ENCODE results near the gene ITPR3. TPM values are rescaled to one million over a fixed set of nuclear protein-coding genes. Genes with fewer than 3 reads are reported as not detected.

The ITPR3 gene
- total RNA-seq, 1 experiment from 2014 or later: 103 TPM

GRCh38 chr6:33577718-33578117 is 43.4 kb upstream of the ITPR3 start:
- RAD21 ChIA-PET (ENCODE audit: low non-redundant PET in 1 of 2, low total read pairs in 2 of 2, uncharacterized antibody in 2 of 2, unreplicated experiment in 2 of 2): no interaction called here
- H4K20me1 ChIP-seq (ENCODE audit: insufficient read depth): no peaks in the 10 kb centered on the region
- no peaks in the 10 kb centered on the region for H3K27me3 ChIP-seq (ENCODE audit: insufficient read depth, low read length)
- intact Hi-C loops (cut with micrococcal nuclease): no loop called here
- CTCF ChIA-PET: no interaction called here
- POLR2A ChIA-PET: no interaction called here
- ATAC-seq (no peak), DNase-seq (ENCODE audit: low read depth, low spot score) (no peak)
- no peak overlapping the region for H3K9ac ChIP-seq (ENCODE audit: low read length)
- peak overlapping the region; percentile 96 for H3K4me2 ChIP-seq (ENCODE audit: low read length)
- no peak overlapping the region for H2AFZ ChIP-seq (ENCODE audit: low read depth, low read length, poor library complexity, severe bottlenecking)
- TF ChIP-seq EZH2 (IDR thresholded peaks at IDR 0.05) (no peak), TCF7L2 (IDR thresholded peaks at IDR 0.05; ENCODE audit: borderline replicate concordance, extremely low read depth, insufficient read depth, insufficient read length) (no peak), CEBPB (IDR thresholded peaks at IDR 0.05; ENCODE audit: low read depth) (no peak), SIN3A (IDR thresholded peaks at IDR 0.05; ENCODE audit: low read depth) (no peak), ZNF274 (IDR thresholded peaks at IDR 0.05; ENCODE audit: low read depth, low read length) (no peak), SP1 (IDR thresholded peaks at IDR 0.05; ENCODE audit: low read depth) (no peak), ATF3 (IDR thresholded peaks at IDR 0.05) (no peak), JUND (IDR thresholded peaks at IDR 0.05) (no peak), SRF (IDR thresholded peaks at IDR 0.05; ENCODE audit: low read depth) (no peak), EGR1 (IDR thresholded peaks at IDR 0.05; ENCODE audit: low read depth) (no peak), ZFX (IDR thresholded peaks at IDR 0.05) (no peak), ELF1 (IDR thresholded peaks at IDR 0.05; ENCODE audit: borderline replicate concordance, low read depth) (no peak), CBX3 (IDR thresholded peaks at IDR 0.05; ENCODE audit: low read depth) (no peak), ZBTB33 (IDR thresholded peaks at IDR 0.05; ENCODE audit: extremely low read depth, insufficient replicate concordance, low read length) (no peak), POLR2A (IDR thresholded peaks at IDR 0.05; ENCODE audit: borderline replicate concordance, extremely low read depth, insufficient read depth, insufficient read length) (no peak), RAD21 (IDR thresholded peaks at IDR 0.05; ENCODE audit: low read depth) (no peak)
- TF ChIP-seq, protein P1, sequence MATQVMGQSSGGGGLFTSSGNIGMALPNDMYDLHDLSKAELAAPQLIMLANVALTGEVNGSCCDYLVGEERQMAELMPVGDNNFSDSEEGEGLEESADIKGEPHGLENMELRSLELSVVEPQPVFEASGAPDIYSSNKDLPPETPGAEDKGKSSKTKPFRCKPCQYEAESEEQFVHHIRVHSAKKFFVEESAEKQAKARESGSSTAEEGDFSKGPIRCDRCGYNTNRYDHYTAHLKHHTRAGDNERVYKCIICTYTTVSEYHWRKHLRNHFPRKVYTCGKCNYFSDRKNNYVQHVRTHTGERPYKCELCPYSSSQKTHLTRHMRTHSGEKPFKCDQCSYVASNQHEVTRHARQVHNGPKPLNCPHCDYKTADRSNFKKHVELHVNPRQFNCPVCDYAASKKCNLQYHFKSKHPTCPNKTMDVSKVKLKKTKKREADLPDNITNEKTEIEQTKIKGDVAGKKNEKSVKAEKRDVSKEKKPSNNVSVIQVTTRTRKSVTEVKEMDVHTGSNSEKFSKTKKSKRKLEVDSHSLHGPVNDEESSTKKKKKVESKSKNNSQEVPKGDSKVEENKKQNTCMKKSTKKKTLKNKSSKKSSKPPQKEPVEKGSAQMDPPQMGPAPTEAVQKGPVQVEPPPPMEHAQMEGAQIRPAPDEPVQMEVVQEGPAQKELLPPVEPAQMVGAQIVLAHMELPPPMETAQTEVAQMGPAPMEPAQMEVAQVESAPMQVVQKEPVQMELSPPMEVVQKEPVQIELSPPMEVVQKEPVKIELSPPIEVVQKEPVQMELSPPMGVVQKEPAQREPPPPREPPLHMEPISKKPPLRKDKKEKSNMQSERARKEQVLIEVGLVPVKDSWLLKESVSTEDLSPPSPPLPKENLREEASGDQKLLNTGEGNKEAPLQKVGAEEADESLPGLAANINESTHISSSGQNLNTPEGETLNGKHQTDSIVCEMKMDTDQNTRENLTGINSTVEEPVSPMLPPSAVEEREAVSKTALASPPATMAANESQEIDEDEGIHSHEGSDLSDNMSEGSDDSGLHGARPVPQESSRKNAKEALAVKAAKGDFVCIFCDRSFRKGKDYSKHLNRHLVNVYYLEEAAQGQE (IDR thresholded peaks at IDR 0.05; ENCODE audit: low read depth): no peak
- TF ChIP-seq, protein P2, sequence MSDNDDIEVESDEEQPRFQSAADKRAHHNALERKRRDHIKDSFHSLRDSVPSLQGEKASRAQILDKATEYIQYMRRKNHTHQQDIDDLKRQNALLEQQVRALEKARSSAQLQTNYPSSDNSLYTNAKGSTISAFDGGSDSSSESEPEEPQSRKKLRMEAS (IDR thresholded peaks at IDR 0.05): no peak
- no peak overlapping the region for H3K4me3 ChIP-seq (replicated peaks in 1 of 2; ENCODE audit: low read depth in 1 of 2, low read length in 2 of 2)
- peaks cover 28% of the 10 kb centered on the region for H3K79me2 ChIP-seq (ENCODE audit: insufficient read depth, low read length)
- peaks cover 13 to 24% of the 10 kb centered on the region in 2 experiments for H3K36me3 ChIP-seq (ENCODE audit: control insufficient read depth in 1 of 2, insufficient read depth in 2 of 2, low read length in 2 of 2)
- H3K9me3 ChIP-seq (ENCODE audit: control insufficient read depth in 1 of 2, insufficient read depth in 1 of 2, low read depth in 1 of 2, low read length in 2 of 2): no peaks in the 10 kb centered on the region
- H3K4me1 ChIP-seq (ENCODE audit: control insufficient read depth in 1 of 2, insufficient read depth in 2 of 2, low read length in 2 of 2): peaks cover 16 to 28% of the 10 kb centered on the region in 2 experiments; a peak in 3 of 4 replicates
- peak overlapping the region; percentile 75; the same call in 1 of the 2 replicates for H3K27ac ChIP-seq (ENCODE audit: low read depth, low read length)
- H3K9me2 ChIP-seq (ENCODE audit: insufficient read depth): no peaks in the 10 kb centered on the region
- no TSS peak for BruUV-seq (replicated peaks)
